Parathyroid adenoma (tissue), 2 donors: ENCODE results near the gene ALDH3A2.

Source experiments
- H2AFZ ChIP-seq: fragments of 300-600 bp; sonication (generic); one replicate; pipeline ENCODE4 v1.7.0; 2017; ENCODE audit warnings: antibody characterized with exemption, mild to moderate bottlenecking
- H3K27ac ChIP-seq: fragments of 300-600 bp; sonication (generic); one replicate; pipeline ENCODE4 v1.7.0; 2017
- H3K27me3 ChIP-seq: fragments of 300-600 bp; sonication (generic); one replicate; pipeline ENCODE4 v1.7.0; 2017; ENCODE audit warnings: low read length; ENCODE audit not compliant: control insufficient read depth, insufficient read depth
- H3K36me3 ChIP-seq: fragments of 300-600 bp; sonication (generic); one replicate; pipeline ENCODE4 v1.7.0; 2017; ENCODE audit warnings: low read length; ENCODE audit not compliant: control insufficient read depth, insufficient read depth
- H3K4me1 ChIP-seq: fragments of 300-600 bp; sonication (generic); one replicate; pipeline ENCODE4 v1.7.0; 2017; ENCODE audit warnings: control low read depth
- H3K4me2 ChIP-seq: fragments of 300-600 bp; sonication (generic); one replicate; pipeline ENCODE4 v1.7.0; 2017; ENCODE audit warnings: low read length
- H3K4me3 ChIP-seq: fragments of 300-600 bp; sonication (generic); one replicate; pipeline ENCODE4 v1.7.0; 2017; ENCODE audit warnings: low read depth, low read length
- H3K79me2 ChIP-seq: fragments of 300-600 bp; sonication (generic); one replicate; pipeline ENCODE4 v1.7.0; 2017; ENCODE audit warnings: control low read depth
- H3K9ac ChIP-seq: fragments of 300-600 bp; sonication (generic); one replicate; pipeline ENCODE4 v1.7.0; 2017; ENCODE audit warnings: mild to moderate bottlenecking
- H3K9me3 ChIP-seq: fragments of 300-600 bp; sonication (generic); one replicate; pipeline ENCODE4 v1.7.0; 2017; ENCODE audit warnings: low read length; ENCODE audit not compliant: control insufficient read depth
- TF ChIP-seq, protein P1 (sequence below): fragments of 300-600 bp; sonication (generic); IDR thresholded peaks from one replicate; pipeline ENCODE4 v1.7.0; 2017; ENCODE audit warnings: antibody characterized with exemption, mild to moderate bottlenecking
- donor health status: primary hyperparathyroidism.

ALDH3A2 gene

GRCh38 chr17:19705771-19706770, 57.5 kb downstream of the ALDH3A2 start:
- H3K9ac ChIP-seq: no peak overlapping the region
- no peaks in the 10 kb centered on the region for H3K36me3 ChIP-seq
- TF ChIP-seq, protein P1, sequence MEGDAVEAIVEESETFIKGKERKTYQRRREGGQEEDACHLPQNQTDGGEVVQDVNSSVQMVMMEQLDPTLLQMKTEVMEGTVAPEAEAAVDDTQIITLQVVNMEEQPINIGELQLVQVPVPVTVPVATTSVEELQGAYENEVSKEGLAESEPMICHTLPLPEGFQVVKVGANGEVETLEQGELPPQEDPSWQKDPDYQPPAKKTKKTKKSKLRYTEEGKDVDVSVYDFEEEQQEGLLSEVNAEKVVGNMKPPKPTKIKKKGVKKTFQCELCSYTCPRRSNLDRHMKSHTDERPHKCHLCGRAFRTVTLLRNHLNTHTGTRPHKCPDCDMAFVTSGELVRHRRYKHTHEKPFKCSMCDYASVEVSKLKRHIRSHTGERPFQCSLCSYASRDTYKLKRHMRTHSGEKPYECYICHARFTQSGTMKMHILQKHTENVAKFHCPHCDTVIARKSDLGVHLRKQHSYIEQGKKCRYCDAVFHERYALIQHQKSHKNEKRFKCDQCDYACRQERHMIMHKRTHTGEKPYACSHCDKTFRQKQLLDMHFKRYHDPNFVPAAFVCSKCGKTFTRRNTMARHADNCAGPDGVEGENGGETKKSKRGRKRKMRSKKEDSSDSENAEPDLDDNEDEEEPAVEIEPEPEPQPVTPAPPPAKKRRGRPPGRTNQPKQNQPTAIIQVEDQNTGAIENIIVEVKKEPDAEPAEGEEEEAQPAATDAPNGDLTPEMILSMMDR: no peak
- H3K4me1 ChIP-seq: no peaks in the 10 kb centered on the region
- H2AFZ ChIP-seq: no peak overlapping the region
- no peak overlapping the region for H3K27ac ChIP-seq
- no peaks in the 10 kb centered on the region for H3K9me3 ChIP-seq
- H3K79me2 ChIP-seq: no peaks in the 10 kb centered on the region
- no peaks in the 10 kb centered on the region for H3K27me3 ChIP-seq
- no peak overlapping the region for H3K4me2 ChIP-seq
- no peak overlapping the region for H3K4me3 ChIP-seq

DNA sequence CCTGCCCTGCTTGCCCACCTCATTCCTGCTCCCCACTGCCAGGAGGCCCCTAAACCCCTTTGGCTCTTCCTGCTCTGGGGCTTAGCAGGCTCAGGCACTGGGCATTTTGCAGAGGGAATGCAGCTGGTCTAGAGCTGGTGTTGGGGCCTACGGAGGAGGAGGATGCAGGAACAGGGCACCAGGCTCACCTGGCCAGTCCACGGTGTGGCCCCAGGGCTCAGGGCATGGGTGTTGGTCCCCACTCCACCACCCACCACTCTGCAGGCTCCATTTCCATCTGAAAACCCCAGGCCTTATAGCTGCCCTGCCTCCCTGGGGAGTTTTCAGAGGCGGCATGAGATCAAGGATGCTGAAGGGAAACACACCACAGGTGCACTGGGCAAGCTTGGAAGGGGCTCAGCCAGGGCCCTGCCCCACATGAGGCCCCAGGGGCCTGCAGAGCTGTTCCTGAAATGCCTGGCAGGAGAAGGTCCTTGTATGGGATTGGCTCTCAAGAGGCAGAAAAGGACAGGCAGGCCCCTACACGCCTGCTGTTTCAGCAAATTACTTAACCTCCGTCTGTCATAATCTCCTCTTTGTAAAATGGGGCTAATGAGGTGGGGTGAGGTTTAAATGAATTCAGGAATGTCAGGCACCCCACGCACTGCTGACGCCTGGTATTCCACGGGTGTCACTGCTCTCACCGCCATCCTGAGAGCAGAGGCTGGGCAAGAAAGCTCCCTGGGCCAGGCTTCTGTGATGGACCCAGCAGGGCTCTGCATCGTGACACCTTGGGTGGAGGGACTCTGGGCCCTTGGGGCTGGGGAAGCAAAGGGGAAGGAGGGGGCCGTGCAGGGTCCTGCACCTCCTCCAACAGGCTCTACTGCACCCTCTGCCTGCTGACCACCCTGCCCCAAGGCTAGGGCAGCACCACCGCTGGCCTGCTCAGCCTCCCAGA, 58.5 kb downstream of the ALDH3A2 start:
- Histone ChIP-seq H3K4me2 (no peak overlapping the region), H3K36me3 (no peaks in the 10 kb centered on the region), H3K9ac (no peak overlapping the region), H3K4me3 (no peak overlapping the region), H3K9me3 (no peaks in the 10 kb centered on the region), H3K27ac (no peak overlapping the region), H2AFZ (no peak overlapping the region), H3K79me2 (no peaks in the 10 kb centered on the region), H3K4me1 (no peaks in the 10 kb centered on the region), H3K27me3 (no peaks in the 10 kb centered on the region)
- TF ChIP-seq, protein P1: no peak

- no peak overlapping the region for H3K4me3 ChIP-seq
- H3K27me3 ChIP-seq: no peaks in the 10 kb centered on the region
- no peaks in the 10 kb centered on the region for H3K4me1 ChIP-seq
- no peak overlapping the region for H2AFZ ChIP-seq
- H3K9me3 ChIP-seq: no peaks in the 10 kb centered on the region
- H3K79me2 ChIP-seq: no peaks in the 10 kb centered on the region
- H3K27ac ChIP-seq: no peak overlapping the region
- no peak overlapping the region for H3K9ac ChIP-seq
- TF ChIP-seq, protein P1: no peak
- no peak overlapping the region for H3K4me2 ChIP-seq
- no peaks in the 10 kb centered on the region for H3K36me3 ChIP-seq
These were observed 59.2 kb downstream of the ALDH3A2 start for GRCh38 chr17:19707728-19708221.

DNA sequence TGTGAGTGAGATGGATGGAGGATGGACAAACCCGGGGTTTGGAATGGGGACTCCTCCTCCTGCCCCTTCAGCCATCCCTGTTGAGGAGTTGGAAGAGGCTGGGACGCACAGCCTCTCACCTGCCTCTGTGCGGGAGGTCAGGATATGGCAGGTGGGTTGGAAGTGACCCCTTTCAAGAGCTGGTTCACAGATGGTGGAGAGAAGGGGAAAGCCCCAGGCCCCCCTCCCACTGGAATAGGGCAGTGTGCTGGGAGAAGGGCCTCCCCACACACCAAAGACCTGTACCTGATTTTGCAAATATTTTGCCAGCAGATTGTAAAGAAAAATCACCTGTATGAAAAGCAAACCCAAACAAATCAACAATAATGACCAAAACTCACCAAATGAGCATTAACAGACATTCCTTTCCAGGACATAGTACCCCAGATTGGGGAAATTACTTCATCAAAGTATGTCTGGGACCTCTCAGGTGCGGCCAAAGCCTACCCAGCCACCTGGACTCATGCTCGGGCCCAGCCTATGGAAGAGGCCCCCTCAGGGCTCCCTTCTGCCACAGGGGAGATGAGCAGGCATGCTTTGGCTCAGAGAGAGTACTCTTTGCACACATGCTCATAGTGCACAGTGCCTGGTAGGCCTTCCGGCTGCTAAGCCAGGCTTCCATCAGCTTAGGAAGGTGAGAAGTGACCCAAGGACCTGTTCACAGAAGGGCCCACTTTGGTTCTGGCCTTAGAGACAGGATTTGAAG, 60.1 kb downstream of the ALDH3A2 start:
- Histone ChIP-seq H2AFZ (no peak overlapping the region), H3K4me2 (no peak overlapping the region), H3K27ac (no peak overlapping the region), H3K4me1 (no peaks in the 10 kb centered on the region), H3K9ac (no peak overlapping the region), H3K4me3 (no peak overlapping the region), H3K9me3 (no peaks in the 10 kb centered on the region), H3K79me2 (no peaks in the 10 kb centered on the region), H3K27me3 (no peaks in the 10 kb centered on the region), H3K36me3 (no peaks in the 10 kb centered on the region)
- TF ChIP-seq, protein P1: no peak
